ENCODE data around the gene NF1.

GRCh38 chr17:31152271-31152670 is 57.5 kb downstream of the NF1 start:
- TF ChIP-seq CTCF (IDR thresholded peaks at IDR 0.05) (no peak), EP300 (IDR thresholded peaks at IDR 0.05) (no peak), POLR2A (IDR thresholded peaks at IDR 0.05; ENCODE audit: low read depth) (no peak), POLR2AphosphoS5 (IDR thresholded peaks at IDR 0.05) (no peak)
